H9 (cell line): ENCODE data around the gene TMEM254. TPM values are rescaled to one million over a fixed set of nuclear protein-coding genes. Genes with fewer than 3 reads are reported as not detected.

Experiments
- DNase-seq: peaks from one replicate; pipeline ENCODE4 v3.0.0-alpha.2; 2017
- H2AFZ ChIP-seq: one replicate; pipeline ENCODE4 v1.6.1; 2013; ENCODE audit warnings: mild to moderate bottlenecking, low read length, control low read depth, moderate library complexity
- H2AK5ac ChIP-seq: 2 replicates; pipeline ENCODE4 v1.6.1; 2013; ENCODE audit warnings: low read length, control low read depth, mixed read lengths; ENCODE audit not compliant: insufficient read length
- H2BK120ac ChIP-seq: one replicate; pipeline ENCODE4 v1.6.1; 2013; ENCODE audit warnings: low read depth, mild to moderate bottlenecking, low read length, control low read depth, inconsistent platforms; ENCODE audit not compliant: poor library complexity, severe bottlenecking
- H2BK12ac ChIP-seq: 2 replicates; pipeline ENCODE4 v1.6.1; 2013; ENCODE audit warnings: low read length, control low read depth, mixed read lengths, low read depth; ENCODE audit not compliant: insufficient read length
- H2BK15ac ChIP-seq: 2 replicates; pipeline ENCODE4 v1.6.1; 2013; ENCODE audit warnings: low read depth, low read length, control low read depth
- H2BK20ac ChIP-seq: one replicate; pipeline ENCODE4 v1.6.1; 2013; ENCODE audit warnings: low read depth, mild to moderate bottlenecking, low read length, control low read depth, inconsistent platforms; ENCODE audit not compliant: poor library complexity, severe bottlenecking
- H2BK5ac ChIP-seq: 2 replicates; pipeline ENCODE4 v1.6.1; 2013; ENCODE audit warnings: low read length, control low read depth, mixed read lengths; ENCODE audit not compliant: insufficient read length
- H3K14ac ChIP-seq: 2 replicates; pipeline ENCODE4 v1.6.1; 2013; ENCODE audit warnings: low read length, control low read depth; ENCODE audit not compliant: insufficient read depth
- H3K18ac ChIP-seq: 2 replicates; pipeline ENCODE4 v1.6.1; 2013; ENCODE audit warnings: low read depth, mild to moderate bottlenecking, mixed read lengths, low read length, control low read depth; ENCODE audit not compliant: insufficient read length
- H3K23ac ChIP-seq: 2 replicates; pipeline ENCODE4 v1.6.1; 2013; ENCODE audit warnings: low read length, control low read depth, mixed read lengths, low read depth; ENCODE audit not compliant: insufficient read length
- H3K23me2 ChIP-seq: 2 replicates; pipeline ENCODE4 v1.6.1; 2013; ENCODE audit warnings: low read depth, mild to moderate bottlenecking, mixed read lengths, low read length, control low read depth; ENCODE audit not compliant: insufficient read length, poor library complexity, severe bottlenecking
- H3K27ac ChIP-seq: 2 replicates; pipeline ENCODE4 v1.5.1; 2013; ENCODE audit warnings: low read length, control low read depth, mixed read lengths, low read depth; ENCODE audit not compliant: insufficient read length
- H3K27me3 ChIP-seq: 2 replicates; pipeline ENCODE4 v1.6.1; 2013; ENCODE audit warnings: low read length, control low read depth, inconsistent platforms; ENCODE audit not compliant: insufficient read depth
- H3K4ac ChIP-seq: 2 replicates; pipeline ENCODE4 v1.6.1; 2013; ENCODE audit warnings: low read depth, mild to moderate bottlenecking, control low read depth, inconsistent platforms, low read length, moderate library complexity
- H3K4me1 ChIP-seq: 2 replicates; pipeline ENCODE4 v1.6.1; 2013; ENCODE audit warnings: low read length, control low read depth, inconsistent platforms; ENCODE audit not compliant: insufficient read depth
- H3K4me2 ChIP-seq: 2 replicates; pipeline ENCODE4 v1.6.1; 2013; ENCODE audit warnings: low read length, control low read depth, mixed read lengths; ENCODE audit not compliant: insufficient read length, insufficient read depth
- H3K56ac ChIP-seq: 2 replicates; pipeline ENCODE4 v1.6.1; 2013; ENCODE audit warnings: low read depth, mild to moderate bottlenecking, mixed read lengths, low read length, control low read depth; ENCODE audit not compliant: insufficient read length
- H3K79me1 ChIP-seq: 2 replicates; pipeline ENCODE4 v1.6.1; 2013; ENCODE audit warnings: low read depth, mild to moderate bottlenecking, moderate library complexity, low read length, control low read depth, inconsistent platforms; ENCODE audit not compliant: insufficient read depth, poor library complexity, severe bottlenecking
- H3K79me2 ChIP-seq: 2 replicates; pipeline ENCODE4 v1.6.1; 2013; ENCODE audit warnings: low read length, control low read depth, inconsistent platforms; ENCODE audit not compliant: insufficient read depth
- H3K9ac ChIP-seq: 2 replicates; pipeline ENCODE4 v1.6.1; 2013; ENCODE audit warnings: low read length, control low read depth, mixed read lengths; ENCODE audit not compliant: insufficient read length; ENCODE audit errors: extremely low read depth
- H3K9me3 ChIP-seq: one replicate; pipeline ENCODE4 v1.6.1; 2013; ENCODE audit warnings: low read depth, low read length, inconsistent platforms; ENCODE audit not compliant: control insufficient read depth
- H3T11ph ChIP-seq: one replicate; pipeline ENCODE4 v1.6.1; 2013; ENCODE audit warnings: mild to moderate bottlenecking, low read length, control low read depth, inconsistent platforms
- H4K20me1 ChIP-seq: one replicate; pipeline ENCODE4 v1.6.1; 2013; ENCODE audit not compliant: control insufficient read depth, insufficient read length, insufficient read depth
- H4K5ac ChIP-seq: 2 replicates; pipeline ENCODE4 v1.6.1; 2013; ENCODE audit warnings: low read depth, mild to moderate bottlenecking, mixed read lengths, low read length, control low read depth; ENCODE audit not compliant: insufficient read length
- H4K8ac ChIP-seq: replicated peaks from 2 replicates; pipeline ENCODE4 v1.6.1; 2013; ENCODE audit warnings: low read length, control low read depth, mixed read lengths, low read depth; ENCODE audit not compliant: insufficient read length
- H4K91ac ChIP-seq: 2 replicates; pipeline ENCODE4 v1.6.1; 2013; ENCODE audit warnings: low read depth, mild to moderate bottlenecking, moderate library complexity, mixed read lengths, low read length, control low read depth; ENCODE audit not compliant: insufficient read length
- H3K27ac Mint-ChIP-seq, 3 experiments: 2 replicates in 2 of 3; 3 replicates in 1 of 3; pipeline ENCODE4 v1.8.0; 2020 to 2021; ENCODE audit warnings: mixed read lengths in 3 of 3, mild to moderate bottlenecking in 1 of 3, moderate library complexity in 1 of 3
- H3K27me3 Mint-ChIP-seq: 2 replicates; pipeline ENCODE4 v1.8.0; 2021; ENCODE audit warnings: low read depth, mild to moderate bottlenecking, moderate library complexity, mixed read lengths
- H3K36me3 Mint-ChIP-seq, 3 experiments: 2 replicates in 2 of 3; 3 replicates in 1 of 3; pipeline ENCODE4 v1.8.0; 2020 to 2021; ENCODE audit warnings: low read depth in 3 of 3, mixed read lengths in 3 of 3; ENCODE audit not compliant: insufficient read depth in 1 of 3
- H3K4me1 Mint-ChIP-seq, 2 experiments: 2 replicates each; pipeline ENCODE4 v1.8.0; 2020; ENCODE audit warnings: mixed read lengths in 2 of 2
- H3K4me3 Mint-ChIP-seq, 2 experiments: 2 replicates in 1 of 2; 3 replicates in 1 of 2; pipeline ENCODE4 v1.8.0; 2020 to 2021; ENCODE audit warnings: mild to moderate bottlenecking in 2 of 2, mixed read lengths in 2 of 2, moderate library complexity in 1 of 2
- H3K9me3 Mint-ChIP-seq, 2 experiments: 2 replicates in 1 of 2; 3 replicates in 1 of 2; pipeline ENCODE4 v1.8.0; 2020; ENCODE audit warnings: mild to moderate bottlenecking in 2 of 2, mixed read lengths in 2 of 2, moderate library complexity in 1 of 2
- WGBS: extraction: QIAGEN DNeasy Blood & Tissue Kit; methylation state at CpG from one replicate; pipeline ENCODE4 v1.1.7; 2013; ENCODE audit warnings: missing lambda C conversion rate, low lambda C conversion rate, mixed read lengths; ENCODE audit not compliant: insufficient read length; ENCODE audit errors: extremely low coverage; 5-methylcytosine and 5-hydroxymethylcytosine counted together
- total RNA-seq: library from RNA; stranded (reverse); gene quantifications from 2 replicates; pipeline ENCODE4 v1.2.1, GENCODE V29; 2021
- TF ChIP-seq, protein P1 (sequence below): fragments of 200-600 bp; sonication (generic); conservative IDR thresholded peaks from 3 replicates; pipeline ENCODE4 v1.8.0; 2021; ENCODE audit warnings: antibody characterized with exemption, mild to moderate bottlenecking

Gene TMEM254
- total RNA-seq, 1 experiment from 2014 or later = 20.3 TPM

- no peak overlapping the region for H3K14ac ChIP-seq
- no peak overlapping the region for H4K91ac ChIP-seq
- no peaks in the 10 kb centered on the region for H4K20me1 ChIP-seq
- H3K56ac ChIP-seq = no peak overlapping the region
- no peak overlapping the region for H3K9ac ChIP-seq
- Mint-ChIP-seq H3K4me1 (peaks cover 8 to 12% of the 10 kb centered on the region in 2 experiments), H3K27ac (no peak overlapping the region), H3K36me3 (peaks cover 9 to 13% (median 12%) of the 10 kb centered on the region in 3 experiments), H3K27me3 (no peaks in the 10 kb centered on the region; the same call in 1 of the 2 replicates), H3K4me3 (no peak overlapping the region), H3K9me3 (peaks cover 17 to 20% of the 10 kb centered on the region in 2 experiments)
- no peak overlapping the region for H3K18ac ChIP-seq
- no peak overlapping the region for H4K5ac ChIP-seq
- H3K4me2 ChIP-seq = no peak overlapping the region
- H4K8ac ChIP-seq = no peak overlapping the region
- TF ChIP-seq, protein P1, sequence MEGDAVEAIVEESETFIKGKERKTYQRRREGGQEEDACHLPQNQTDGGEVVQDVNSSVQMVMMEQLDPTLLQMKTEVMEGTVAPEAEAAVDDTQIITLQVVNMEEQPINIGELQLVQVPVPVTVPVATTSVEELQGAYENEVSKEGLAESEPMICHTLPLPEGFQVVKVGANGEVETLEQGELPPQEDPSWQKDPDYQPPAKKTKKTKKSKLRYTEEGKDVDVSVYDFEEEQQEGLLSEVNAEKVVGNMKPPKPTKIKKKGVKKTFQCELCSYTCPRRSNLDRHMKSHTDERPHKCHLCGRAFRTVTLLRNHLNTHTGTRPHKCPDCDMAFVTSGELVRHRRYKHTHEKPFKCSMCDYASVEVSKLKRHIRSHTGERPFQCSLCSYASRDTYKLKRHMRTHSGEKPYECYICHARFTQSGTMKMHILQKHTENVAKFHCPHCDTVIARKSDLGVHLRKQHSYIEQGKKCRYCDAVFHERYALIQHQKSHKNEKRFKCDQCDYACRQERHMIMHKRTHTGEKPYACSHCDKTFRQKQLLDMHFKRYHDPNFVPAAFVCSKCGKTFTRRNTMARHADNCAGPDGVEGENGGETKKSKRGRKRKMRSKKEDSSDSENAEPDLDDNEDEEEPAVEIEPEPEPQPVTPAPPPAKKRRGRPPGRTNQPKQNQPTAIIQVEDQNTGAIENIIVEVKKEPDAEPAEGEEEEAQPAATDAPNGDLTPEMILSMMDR = no peak
- H2BK12ac ChIP-seq = no peak overlapping the region
- no peaks in the 10 kb centered on the region for H3K27me3 ChIP-seq
- H3K4ac ChIP-seq = no peak overlapping the region
- 100% methylated on average over 1 of the region's 2 CpGs for WGBS
- H2AK5ac ChIP-seq = no peak overlapping the region
- no peak for DNase-seq
- H3K79me2 ChIP-seq = no peaks in the 10 kb centered on the region
- H3K9me3 ChIP-seq = no peaks in the 10 kb centered on the region
- no peak overlapping the region for H2BK120ac ChIP-seq
- no peak overlapping the region for H3K23ac ChIP-seq
- H2BK20ac ChIP-seq = no peak overlapping the region
- H3K23me2 ChIP-seq = no peaks in the 10 kb centered on the region
- no peaks in the 10 kb centered on the region for H3K79me1 ChIP-seq
- H3K4me1 ChIP-seq = no peaks in the 10 kb centered on the region; the same call in 1 of the 2 replicates
- H2AFZ ChIP-seq = no peak overlapping the region
- no peak overlapping the region for H2BK15ac ChIP-seq
- no peak overlapping the region for H3K27ac ChIP-seq
- H2BK5ac ChIP-seq = no peak overlapping the region
- no peak overlapping the region for H3T11ph ChIP-seq
These were observed 10.2 kb upstream of the TMEM254 start for GRCh38 chr10:80068270-80068669.
